ENCODE data around the gene RPA3.
"Not testable (repeated sequence)": the region's sequence is repeated elsewhere in the genome, so short reads cannot be mapped to it uniquely, and the experiment has no call there.

RPA3 gene

DNA sequence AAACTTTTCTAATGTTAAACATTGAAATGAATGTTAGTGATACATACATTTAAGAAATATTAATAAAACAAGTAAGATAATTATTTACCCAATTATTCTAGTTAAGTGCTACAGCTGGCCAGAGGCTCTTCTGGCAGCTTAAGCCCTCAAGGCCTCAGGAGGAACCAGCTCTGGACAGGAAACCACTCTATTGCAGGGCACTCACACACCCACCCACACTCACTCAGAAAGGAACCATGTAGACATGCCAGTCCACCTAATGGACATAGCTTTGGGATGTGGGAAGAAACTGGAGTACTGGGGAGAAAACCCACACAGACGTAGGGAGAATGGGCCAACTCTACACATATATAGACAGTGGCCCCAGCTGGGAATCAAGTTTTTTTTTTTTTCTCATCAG lies 49.7 kb downstream of the RPA3 start:
- no peak for TF ChIP-seq POLR2A (IDR thresholded peaks at IDR 0.05; ENCODE audit: low read length)
- no peak for TF ChIP-seq GATA1 (IDR thresholded peaks at IDR 0.05; ENCODE audit: low read depth, low read length)
- no peak for DNase-seq

DNA sequence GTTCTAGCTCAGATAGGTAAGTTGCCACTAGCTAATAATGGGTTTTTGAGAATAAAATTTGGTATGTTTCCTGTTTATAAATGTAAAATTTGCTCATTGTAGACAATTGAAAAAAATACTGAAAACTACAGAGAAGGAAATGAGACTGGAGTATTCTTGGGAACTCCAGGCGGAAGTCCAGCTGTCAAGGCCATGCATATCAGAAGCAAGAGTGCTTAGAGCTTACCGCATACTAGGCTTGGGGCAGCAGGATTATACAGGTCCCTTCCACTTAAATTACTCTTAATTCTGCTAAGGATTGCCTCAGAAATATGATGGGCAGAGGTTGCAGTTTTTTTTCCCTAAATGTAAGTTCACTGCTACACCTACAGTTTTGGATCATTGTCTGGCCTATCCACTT lies 51.2 kb downstream of the RPA3 start:
- no peak for DNase-seq
- TF ChIP-seq POLR2A (IDR thresholded peaks at IDR 0.05; ENCODE audit: low read length) (no peak), GATA1 (IDR thresholded peaks at IDR 0.05; ENCODE audit: low read depth, low read length) (no peak)

GRCh38 chr7:7665031-7665430 lies 53.4 kb downstream of the RPA3 start:
- TF ChIP-seq POLR2A (IDR thresholded peaks at IDR 0.05; ENCODE audit: low read length) (no peak), GATA1 (IDR thresholded peaks at IDR 0.05; ENCODE audit: low read depth, low read length) (no peak)

DNA sequence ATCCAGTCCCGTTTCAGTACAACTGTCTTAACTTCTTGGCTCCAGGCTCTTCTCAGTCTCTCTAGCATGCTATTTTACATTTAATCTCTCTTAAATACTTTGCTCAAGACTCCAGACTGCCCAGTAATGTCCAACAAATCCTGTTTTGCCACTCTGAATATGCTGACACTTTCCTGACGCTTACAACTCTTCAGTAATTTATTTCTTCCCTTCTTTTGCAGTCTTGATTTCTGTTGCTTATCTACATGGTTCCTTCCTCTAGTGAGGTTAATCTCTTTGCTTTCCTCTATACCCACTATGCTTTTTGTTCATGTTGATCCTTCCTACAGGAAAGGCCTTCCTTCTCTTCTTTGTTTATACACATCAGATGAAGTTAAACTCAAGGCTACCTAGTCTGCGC lies 54.1 kb downstream of the RPA3 start:
- TF ChIP-seq POLR2A (IDR thresholded peaks at IDR 0.05; ENCODE audit: low read length) (no peak), GATA1 (IDR thresholded peaks at IDR 0.05; ENCODE audit: low read depth, low read length) (no peak)
- no peak for DNase-seq

More at GRCh38 chr7:7665031-7665430, 53.4 kb downstream of the RPA3 start:
- DNase-seq: no peak

GRCh38 chr7:7662527-7662926 lies 55.9 kb downstream of the RPA3 start:
- peak; percentile 16 to 35 for DNase-seq
- TF ChIP-seq POLR2A (IDR thresholded peaks at IDR 0.05; ENCODE audit: low read length) (no peak), GATA1 (IDR thresholded peaks at IDR 0.05; ENCODE audit: low read depth, low read length) (no peak)

DNA sequence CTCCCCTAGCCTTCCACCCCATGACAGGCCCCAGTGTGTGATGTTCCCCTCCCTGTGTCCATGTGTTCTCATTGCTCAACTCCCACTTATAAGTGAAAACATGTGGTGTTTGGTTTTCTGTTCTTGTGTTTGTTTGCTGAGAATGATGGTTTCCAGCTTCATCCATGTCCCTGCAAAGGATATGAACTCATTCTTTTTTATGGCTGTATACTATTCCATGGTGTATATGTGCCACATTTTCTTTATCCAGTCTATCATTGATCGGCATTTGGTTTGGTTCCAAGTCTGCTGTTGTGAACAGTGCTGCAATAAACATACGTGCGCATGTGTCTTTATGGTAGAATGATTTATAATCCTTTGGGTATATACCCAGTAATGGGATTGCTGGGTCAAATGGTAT lies 61.9 kb downstream of the RPA3 start:
- not testable (repeated sequence) for DNase-seq

- DNase-seq: peak in 1 of 2 experiments; percentile 45
- TF ChIP-seq GATA1 (IDR thresholded peaks at IDR 0.05; ENCODE audit: low read depth, low read length) (no peak), POLR2A (IDR thresholded peaks at IDR 0.05; ENCODE audit: low read length) (no peak)
Observed at GRCh38 chr7:7654964-7655715, 63.3 kb downstream of the RPA3 start.

- DNase-seq: peak; percentile 61 to 72
- TF ChIP-seq GATA1 (IDR thresholded peaks at IDR 0.05; ENCODE audit: low read depth, low read length) (no peak), POLR2A (IDR thresholded peaks at IDR 0.05; ENCODE audit: low read length) (no peak)
Observed at GRCh38 chr7:7653593-7654187, 64.7 kb downstream of the RPA3 start.

GRCh38 chr7:7652798-7653540 lies 65.4 kb downstream of the RPA3 start:
- TF ChIP-seq GATA1 (IDR thresholded peaks at IDR 0.05; ENCODE audit: low read depth, low read length) (no peak), POLR2A (IDR thresholded peaks at IDR 0.05; ENCODE audit: low read length) (no peak)
- no peak for DNase-seq

DNA sequence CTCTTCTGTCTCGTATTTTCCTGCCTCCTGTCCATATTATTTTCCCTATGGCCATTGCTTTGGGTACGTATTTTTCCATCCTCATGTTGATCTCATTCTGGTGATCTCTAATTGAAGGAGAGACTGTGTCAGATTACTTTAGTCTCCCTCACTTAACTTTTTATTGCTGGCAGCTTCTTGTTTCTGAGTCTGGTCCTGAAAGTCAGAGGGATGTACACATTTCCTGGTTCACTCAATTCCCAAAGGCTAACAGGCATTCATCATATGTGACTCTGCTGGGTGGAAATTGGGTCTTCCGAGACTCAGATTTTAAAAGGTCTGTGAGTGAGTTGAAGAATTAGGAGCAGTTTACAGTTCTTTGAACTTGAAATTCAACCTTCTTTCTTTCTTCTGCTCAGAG lies 66.9 kb downstream of the RPA3 start:
- DNase-seq: no peak
- TF ChIP-seq POLR2A (IDR thresholded peaks at IDR 0.05; ENCODE audit: low read length) (no peak), GATA1 (IDR thresholded peaks at IDR 0.05; ENCODE audit: low read depth, low read length) (no peak)

DNA sequence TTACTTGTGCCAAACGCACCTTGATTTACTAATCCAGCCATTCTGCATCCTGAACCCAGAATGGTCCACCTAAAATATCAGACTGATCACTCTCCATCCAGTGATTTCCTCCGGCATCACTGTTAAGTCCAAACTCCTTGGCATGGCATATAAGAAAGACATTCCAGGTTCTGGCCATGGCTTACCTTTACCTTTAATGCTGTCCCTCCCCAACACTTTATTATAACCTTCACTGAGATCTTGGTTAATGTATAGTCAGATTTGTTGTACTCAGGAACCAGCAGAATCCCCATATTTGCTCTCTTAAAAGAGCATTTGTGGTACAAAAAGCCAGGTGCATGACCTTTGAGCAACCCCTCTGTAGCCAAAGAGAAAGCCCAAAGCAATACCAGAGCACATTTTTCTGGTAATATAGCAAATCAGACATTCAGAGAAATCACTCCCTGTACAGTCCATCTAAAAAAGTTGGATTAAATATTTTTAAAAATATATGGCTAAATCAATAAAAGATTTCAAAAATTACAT lies 67.7 kb downstream of the RPA3 start:
- DNase-seq: no peak
- TF ChIP-seq POLR2A (IDR thresholded peaks at IDR 0.05; ENCODE audit: low read length): no peak
- no peak for TF ChIP-seq GATA1 (IDR thresholded peaks at IDR 0.05; ENCODE audit: low read depth, low read length)

DNA sequence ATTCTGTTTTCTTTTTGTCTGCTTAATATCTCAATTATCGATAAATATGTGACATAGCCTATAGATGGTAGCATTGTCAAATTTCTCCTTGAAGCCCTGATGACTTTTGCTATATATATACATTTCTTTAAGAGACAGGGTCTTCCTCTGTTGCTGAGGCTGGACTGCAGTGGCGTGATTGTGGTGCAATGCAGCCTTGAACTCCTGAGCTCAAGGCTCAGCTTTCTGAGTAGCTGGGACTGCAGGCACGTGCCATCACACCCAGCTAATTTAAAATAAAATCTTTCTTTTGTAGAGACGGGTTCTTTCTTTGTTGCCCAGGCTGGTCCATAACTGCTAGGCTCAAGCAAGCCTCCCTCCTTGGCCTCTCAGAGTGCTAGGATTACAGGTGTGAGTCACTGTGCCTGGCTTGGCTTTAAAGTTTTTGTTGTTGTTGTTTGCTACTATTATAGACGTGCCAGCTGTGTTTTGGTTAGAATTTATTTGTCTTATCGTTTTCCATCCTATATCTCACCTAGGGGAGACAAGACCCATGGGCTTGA lies 70.8 kb downstream of the RPA3 start:
- DNase-seq: no peak
- TF ChIP-seq GATA1 (IDR thresholded peaks at IDR 0.05; ENCODE audit: low read depth, low read length): no peak
- no peak for TF ChIP-seq POLR2A (IDR thresholded peaks at IDR 0.05; ENCODE audit: low read length)

- DNase-seq: peak; percentile 24
- no peak for TF ChIP-seq POLR2A (IDR thresholded peaks at IDR 0.05; ENCODE audit: low read length)
- no peak for TF ChIP-seq GATA1 (IDR thresholded peaks at IDR 0.05; ENCODE audit: low read depth, low read length)
Observed at GRCh38 chr7:7642081-7642480, 76.3 kb downstream of the RPA3 start.

DNA sequence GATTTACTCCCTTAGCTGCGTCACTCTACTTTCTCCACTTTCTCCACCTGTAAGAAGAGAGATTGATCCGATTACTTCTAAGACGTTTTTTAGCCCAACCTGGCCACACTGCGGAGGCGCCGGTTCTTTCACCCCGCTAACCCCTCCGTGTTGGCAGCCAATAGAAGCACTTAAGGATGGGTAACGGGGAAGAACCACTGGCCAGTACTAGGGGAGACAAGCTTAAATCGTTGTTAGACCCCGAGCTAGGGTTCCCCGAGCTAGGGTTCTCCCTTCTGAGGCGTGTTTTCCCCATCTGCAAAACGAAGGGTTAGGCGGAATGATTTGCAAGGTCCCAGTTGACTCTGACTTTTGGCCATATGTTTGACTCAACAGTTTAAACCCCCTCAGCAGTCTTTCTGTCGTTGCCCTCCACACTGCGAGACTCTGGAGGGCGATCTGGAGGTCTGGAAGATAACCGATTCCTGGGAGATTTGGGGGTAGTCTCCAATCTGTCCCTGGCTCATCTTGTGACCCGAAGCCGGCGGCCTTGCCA lies 77.2 kb downstream of the RPA3 start:
- no peak for DNase-seq
- TF ChIP-seq GATA1 (IDR thresholded peaks at IDR 0.05; ENCODE audit: low read depth, low read length) (no peak), POLR2A (IDR thresholded peaks at IDR 0.05; ENCODE audit: low read length) (no peak)
